Smooth muscle cell (in vitro differentiated cells): ENCODE data around the gene MAP3K5. TPM values are rescaled to one million over a fixed set of nuclear protein-coding genes. Genes with fewer than 3 reads are reported as not detected.
A peak's percentile ranks its signal among the peaks of the same experiment; 100 is the strongest.

Source experiments
- DNase-seq: peaks from one replicate; lab custom pipeline; 2025; ENCODE audit not compliant: unreplicated experiment; lab: John Stamatoyannopoulos, UW
- H2AFZ ChIP-seq: fragments of 200-600 bp; sonication (generic); 2 replicates; pipeline ENCODE4 v1.6.0; 2016; ENCODE audit warnings: antibody characterized with exemption, low read depth, mild to moderate bottlenecking
- H3F3A ChIP-seq: fragments of 200-600 bp; sonication (generic); 2 replicates; pipeline ENCODE4 v1.6.0; 2017; ENCODE audit warnings: antibody characterized with exemption, low read depth
- H3K27ac ChIP-seq: fragments of 200-600 bp; sonication (generic); 2 replicates; pipeline ENCODE4 v1.5.1; 2016; ENCODE audit warnings: low read depth, mild to moderate bottlenecking
- H3K27me3 ChIP-seq: fragments of 200-600 bp; sonication (generic); 2 replicates; pipeline ENCODE4 v1.6.1; 2016; ENCODE audit warnings: low read depth, mild to moderate bottlenecking
- H3K36me3 ChIP-seq: fragments of 200-600 bp; sonication (generic); 2 replicates; pipeline ENCODE4 v1.5.1; 2016; ENCODE audit warnings: low read depth
- H3K4me1 ChIP-seq: fragments of 200-600 bp; sonication (generic); 2 replicates; pipeline ENCODE4 v1.5.1; 2016; ENCODE audit warnings: low read depth
- H3K4me2 ChIP-seq: fragments of 200-600 bp; sonication (generic); 2 replicates; pipeline ENCODE4 v1.6.0; 2016; ENCODE audit warnings: mild to moderate bottlenecking
- H3K4me3 ChIP-seq: fragments of 200-600 bp; sonication (generic); 2 replicates; pipeline ENCODE4 v1.5.1; 2016; ENCODE audit warnings: mild to moderate bottlenecking
- H3K79me2 ChIP-seq: fragments of 200-600 bp; sonication (generic); 2 replicates; pipeline ENCODE4 v1.6.0; 2016; ENCODE audit warnings: low read depth, mild to moderate bottlenecking
- H3K9ac ChIP-seq: fragments of 200-600 bp; sonication (generic); 2 replicates; pipeline ENCODE4 v1.6.0; 2016; ENCODE audit warnings: low read depth
- H3K9me3 ChIP-seq: fragments of 200-600 bp; sonication (generic); replicated peaks from 2 replicates; pipeline ENCODE4 v1.5.1; 2016; ENCODE audit warnings: low read depth
- H4K20me1 ChIP-seq: fragments of 200-600 bp; sonication (generic); 2 replicates; pipeline ENCODE4 v1.6.0; 2016; ENCODE audit warnings: low read depth
- CTCF ChIP-seq: fragments of 200-600 bp; sonication (generic); IDR thresholded peaks from 2 replicates; pipeline ENCODE4 v1.5.1; 2017; ENCODE audit warnings: borderline replicate concordance, mild to moderate bottlenecking, antibody characterized with exemption; ENCODE audit not compliant: insufficient read depth, poor library complexity, severe bottlenecking
- WGBS: methylation state at CpG from one replicate; pipeline ENCODE4 v1.1.7; 2016; ENCODE audit warnings: low lambda C conversion rate; 5-methylcytosine and 5-hydroxymethylcytosine counted together
- polyA plus RNA-seq: library from polyadenylated mRNA; unstranded; fragments of >200 nt; fragmentation: Nextera tagmentation; extraction: Ambion mirVana; gene quantifications from 2 replicates; pipeline ENCODE4 v1.2.1, GENCODE V29; 2016
- total RNA-seq: library from RNA; depleted of rRNA; stranded (reverse); fragments of >200 nt; gene quantifications from 2 replicates; pipeline ENCODE4 v1.2.3, GENCODE V29; 2014

MAP3K5 gene
- total and polyA plus RNA-seq, 2 experiments from 2014 or later, result 0.93 to 2.1 TPM

DNA sequence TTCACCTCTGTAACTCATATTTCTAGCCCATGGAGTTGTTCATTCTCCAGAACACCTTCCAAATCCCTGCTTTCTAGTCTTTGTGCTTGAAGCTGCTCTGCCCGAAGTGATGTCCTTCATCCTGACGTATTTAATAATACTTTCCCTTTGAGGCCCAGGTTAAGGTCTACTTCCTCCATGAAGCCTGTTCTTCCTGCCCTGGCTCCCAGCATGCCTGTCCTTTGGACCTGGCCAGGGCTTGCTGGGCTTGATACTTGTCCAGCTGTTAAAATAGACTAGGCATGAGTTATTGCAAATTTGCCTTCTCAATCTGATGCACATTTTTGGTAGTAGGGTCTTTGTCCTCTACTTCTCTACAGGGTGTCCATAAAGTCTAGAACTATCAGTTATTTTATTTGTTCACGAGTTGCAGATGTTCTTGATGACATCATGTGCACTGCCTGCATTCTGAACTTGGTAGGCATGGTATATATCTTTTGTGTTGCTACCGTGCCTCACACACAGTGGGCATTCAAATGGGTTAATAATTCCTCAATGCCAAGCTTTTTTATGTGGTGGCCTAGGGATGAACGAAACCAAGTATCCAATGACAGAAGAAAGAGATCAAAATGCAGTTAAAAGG, 239.0 kb downstream of the MAP3K5 start:
- H4K20me1 ChIP-seq, result no peaks in the 10 kb centered on the region
- H3K27me3 ChIP-seq, result peaks cover 40% of the 10 kb centered on the region
- no peak for DNase-seq
- peaks cover 12% of the 10 kb centered on the region for H3K4me1 ChIP-seq
- H3K36me3 ChIP-seq, result no peaks in the 10 kb centered on the region
- H3K27ac ChIP-seq, result no peak overlapping the region
- TF ChIP-seq CTCF, result no peak
- 89% methylated on average over 5 of the region's 5 CpGs for WGBS
- H3K4me2 ChIP-seq, result no peak overlapping the region
- no peak overlapping the region for H3K4me3 ChIP-seq
- no peaks in the 10 kb centered on the region for H3K9me3 ChIP-seq
- no peaks in the 10 kb centered on the region for H3K79me2 ChIP-seq
- H3F3A ChIP-seq, result no peaks in the 10 kb centered on the region
- H3K9ac ChIP-seq, result no peak overlapping the region
- H2AFZ ChIP-seq, result no peak overlapping the region

DNA sequence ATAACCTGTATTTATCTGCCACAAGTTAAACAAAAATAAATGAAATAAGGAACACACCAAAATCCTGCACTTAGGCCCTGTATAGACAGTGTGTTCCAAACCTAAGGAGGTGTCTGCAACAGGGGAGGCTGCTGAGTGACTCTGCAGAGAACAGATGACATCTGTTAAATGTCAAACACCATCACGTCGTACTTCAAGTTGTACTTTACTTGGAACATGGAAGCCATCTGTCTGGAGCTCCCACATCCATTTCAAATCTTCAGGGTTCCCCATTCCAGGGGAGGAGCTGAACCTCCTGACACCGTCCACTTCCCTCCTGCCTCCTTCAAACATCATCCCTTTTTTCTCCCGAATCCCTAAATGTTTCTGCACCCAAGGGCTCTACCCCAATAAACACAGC, 240.2 kb downstream of the MAP3K5 start:
- no peaks in the 10 kb centered on the region for H3F3A ChIP-seq
- no peaks in the 10 kb centered on the region for H3K79me2 ChIP-seq
- peaks cover 42% of the 10 kb centered on the region for H3K27me3 ChIP-seq
- H3K4me3 ChIP-seq, result no peak overlapping the region
- H3K27ac ChIP-seq, result no peak overlapping the region
- no peaks in the 10 kb centered on the region for H4K20me1 ChIP-seq
- H3K9ac ChIP-seq, result no peak overlapping the region
- H3K4me2 ChIP-seq, result no peak overlapping the region
- 79% methylated on average over 4 of the region's 4 CpGs for WGBS
- no peak for DNase-seq
- TF ChIP-seq CTCF, result no peak
- H3K4me1 ChIP-seq, result peaks cover 12% of the 10 kb centered on the region
- no peaks in the 10 kb centered on the region for H3K36me3 ChIP-seq
- H3K9me3 ChIP-seq, result no peaks in the 10 kb centered on the region
- H2AFZ ChIP-seq, result no peak overlapping the region

DNA sequence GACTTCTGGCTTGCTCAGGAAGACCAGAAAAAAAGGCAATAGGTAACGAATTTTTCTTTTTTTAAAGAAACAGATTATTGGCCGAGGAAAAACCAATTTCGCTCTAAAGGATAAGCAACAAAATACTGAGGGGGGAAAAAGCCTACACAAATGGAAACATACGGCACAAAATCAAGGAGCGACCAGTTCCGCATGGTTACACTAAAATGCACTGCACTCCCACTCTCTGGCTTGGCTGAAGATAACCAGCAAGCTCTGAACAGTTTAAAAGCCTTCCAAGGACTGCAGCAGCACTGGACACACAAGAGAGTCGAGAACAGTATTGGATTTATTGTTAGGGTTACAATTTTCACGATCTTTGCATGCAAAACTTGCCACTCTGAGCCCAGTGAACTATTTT, 241.2 kb downstream of the MAP3K5 start:
- H3K27ac ChIP-seq, result no peak overlapping the region
- WGBS, result 37% methylated on average over 8 of the region's 8 CpGs
- no peak for DNase-seq

More for the DNA sequence above, 241.2 kb downstream of the MAP3K5 start:
- Histone ChIP-seq H3K4me3 (peak overlapping the region; percentile 74), H3F3A (no peaks in the 10 kb centered on the region), H3K9ac (peak overlapping the region; percentile 29), H3K4me1 (peaks cover 12% of the 10 kb centered on the region), H3K9me3 (no peaks in the 10 kb centered on the region), H3K36me3 (no peaks in the 10 kb centered on the region), H2AFZ (peak overlapping the region; percentile 92), H3K27me3 (peaks cover 42% of the 10 kb centered on the region), H4K20me1 (no peaks in the 10 kb centered on the region), H3K79me2 (no peaks in the 10 kb centered on the region), H3K4me2 (peak overlapping the region; percentile 96)
- TF ChIP-seq CTCF, result no peak
